K562 (cell line): ENCODE results near the gene SHB. TPM values are rescaled to one million over a fixed set of nuclear protein-coding genes. Genes with fewer than 3 reads are reported as not detected.
A peak's percentile ranks its signal among the peaks of the same experiment; 100 is the strongest.

ENCODE experiments used
- ATF6 ChIP-seq: sonication (generic); formaldehyde crosslinking; IDR thresholded peaks from 2 replicates; pipeline ENCODE4 v1.4.0; 2020; ENCODE audit warnings: mild to moderate bottlenecking, missing genetic modification reagents
- BCOR ChIP-seq: fragments of 450-650 bp; IDR thresholded peaks from 2 replicates; pipeline ENCODE4 v1.6.1; 2016
- BDP1 ChIP-seq: IDR thresholded peaks from 3 replicates; pipeline ENCODE4 v1.6.1; 2011; ENCODE audit not compliant: insufficient read length, insufficient read depth
- CREBBP ChIP-seq: IDR thresholded peaks from one replicate; pipeline ENCODE4 v1.6.1; 2012; ENCODE audit warnings: low read depth, mild to moderate bottlenecking, control low read depth, inconsistent platforms, low read length
- EGR1 ChIP-seq: fragments of 450-650 bp; conservative IDR thresholded peaks from 2 replicates; pipeline ENCODE4 v1.6.1; 2017; ENCODE audit warnings: mild to moderate bottlenecking
- ELK3 ChIP-seq: fragments of 450-650 bp; formaldehyde crosslinking; IDR thresholded peaks from 2 replicates; pipeline ENCODE4 v1.4.0; 2020; ENCODE audit warnings: mild to moderate bottlenecking
- FOXK1 ChIP-seq: sonication (generic); formaldehyde crosslinking; IDR thresholded peaks from 2 replicates; pipeline ENCODE4 v1.8.0; 2022; ENCODE audit warnings: missing genetic modification reagents, mild to moderate bottlenecking, borderline replicate concordance
- FOXK2 ChIP-seq, 2 experiments: fragments of 450-650 bp; IDR thresholded peaks in 1 of 2; conservative IDR thresholded peaks in 1 of 2; 2 replicates each; pipeline ENCODE4 v1.6.1; 2016; ENCODE audit warnings: low read depth in 2 of 2, mild to moderate bottlenecking in 1 of 2
- KDM1A ChIP-seq, 2 experiments: fragments of 450-650 bp; IDR thresholded peaks; 2 replicates each; pipeline ENCODE4 v1.6.1; 2016; ENCODE audit warnings: mild to moderate bottlenecking in 2 of 2
- PBX2 ChIP-seq, 2 experiments: IDR thresholded peaks in 1 of 2; conservative IDR thresholded peaks in 1 of 2; 2 replicates each; pipeline ENCODE4 v1.6.1; 2016; ENCODE audit warnings: low read depth in 2 of 2, mild to moderate bottlenecking in 1 of 2, missing compliant biosample characterization in 1 of 2, missing genetic modification characterization in 1 of 2, moderate library complexity in 1 of 2
- PPARD ChIP-seq: fragments of 250-450 bp; sonication (Bioruptor Pico); IDR thresholded peaks from 2 replicates; pipeline ENCODE4 v1.8.0; 2022; ENCODE audit warnings: inconsistent platforms, mild to moderate bottlenecking, moderate library complexity
- RBM25 ChIP-seq: fragments of 200-400 bp; formaldehyde crosslinking; IDR thresholded peaks from 2 replicates; pipeline ENCODE4 v1.6.1; 2018; ENCODE audit warnings: low read length, low read depth, moderate library complexity; ENCODE audit not compliant: severe bottlenecking
- SMC3 ChIP-seq: conservative IDR thresholded peaks from 2 replicates; pipeline ENCODE4 v1.6.1; 2011; ENCODE audit warnings: low read depth, low read length, improper control_type of control experiment; ENCODE audit not compliant: insufficient read depth
- SRSF7 ChIP-seq: fragments of 200-400 bp; formaldehyde crosslinking; optimal IDR thresholded peaks from 2 replicates; pipeline ENCODE3; 2017; ENCODE audit warnings: mild to moderate bottlenecking, low read depth, low read length
- U2AF1 ChIP-seq: fragments of 200-400 bp; formaldehyde crosslinking; optimal IDR thresholded peaks from 2 replicates; pipeline ENCODE3; 2017; ENCODE audit warnings: mild to moderate bottlenecking, low read depth, low read length, moderate library complexity
- ZFP91 ChIP-seq: sonication (generic); formaldehyde crosslinking; IDR thresholded peaks from 2 replicates; pipeline ENCODE4 v1.8.0; 2022; ENCODE audit warnings: mild to moderate bottlenecking, missing genetic modification reagents
- ZNF395 ChIP-seq: fragments of 200-800 bp; sonication (Bioruptor generic); IDR thresholded peaks from 2 replicates; pipeline ENCODE4 v1.6.1; 2017; ENCODE audit warnings: missing genetic modification characterization, missing compliant biosample characterization
- ZNF778 ChIP-seq: fragments of 450-650 bp; formaldehyde crosslinking; IDR thresholded peaks from 2 replicates; pipeline ENCODE4 v1.4.0; 2020; ENCODE audit warnings: mild to moderate bottlenecking, moderate library complexity
- polyA plus RNA-seq, 8 experiments: library from polyadenylated mRNA; depleted of rRNA in 4 of 8; stranded (reverse) in 5 of 8; unstranded in 3 of 8; fragments of >200 nt; fragmentation: Nextera tagmentation in 2 of 8; fragmentation: Illumina TruSeq in 1 of 8; extraction: Ambion mirVana in 2 of 8; extraction: Trizol in 1 of 8; gene quantifications; 2 replicates each; pipeline versions ENCODE4 v1.2.1 to v1.2.3, GENCODE V29; 2011 to 2014; ENCODE audit warnings: inconsistent platforms in 1 of 8, missing spikeins in 1 of 8
- total RNA-seq, 7 experiments: library from RNA; depleted of rRNA in 6 of 7; stranded (reverse); fragments of >200 nt in 6 of 7; fragmentation: Illumina TruSeq in 2 of 7; extraction: Trizol in 2 of 7; gene quantifications; 2 replicates each; pipeline versions ENCODE4 v1.2.1 to v1.2.3, GENCODE V29; 2011 to 2021; ENCODE audit warnings: low replicate concordance in 1 of 7

The SHB gene
- total and polyA plus RNA-seq, 9 of the 15 experiments (the other 6 are each of a cell fraction or from before 2014, with no cell fraction given), result 0.78 to 16.0 (median 5.3) TPM

GRCh38 chr9:37870081-37870798 is 198.8 kb downstream of the SHB start (continued):
- TF ChIP-seq ZFP91 (CRISPR knock-in tag) (no peak), FOXK2 (conservative IDR thresholded peaks at IDR 0.05 in 1 of 2, IDR thresholded peaks at IDR 0.05 in 1 of 2; ENCODE audit: low read depth in 2 of 2) (no peak), ZNF395 (no peak), SRSF7 (no peak), EGR1 (no peak), KDM1A (IDR thresholded peaks at IDR 0.05) (peak; percentile 52 to 59; a peak in 2 of 4 replicates), BCOR (peak; percentile 80), ATF6 (CRISPR knock-in tag) (no peak), FOXK1 (CRISPR knock-in tag) (no peak), ELK3 (CRISPR knock-in tag) (no peak), PPARD (CRISPR knock-in tag) (no peak), ZNF778 (CRISPR knock-in tag) (no peak), U2AF1 (no peak), PBX2 (CRISPR knock-in tag; IDR thresholded peaks at IDR 0.05; ENCODE audit: low read depth) (no peak), PBX2 (tag; conservative IDR thresholded peaks at IDR 0.05; ENCODE audit: low read depth) (no peak), BDP1 (no peak), CREBBP (no peak), RBM25 (peak; percentile 87), SMC3 (no peak)
